Breast epithelium (tissue), 4 donors: Measurements from ENCODE around the gene CYTH2. TPM values are rescaled to one million over a fixed set of nuclear protein-coding genes. Genes with fewer than 3 reads are reported as not detected.

Experiments used
- DNase-seq, 2 donors: peaks; one replicate each; pipeline ENCODE4 v3.0.0-alpha.2; 2019; ENCODE audit warnings: low spot score in 2 of 2
- H3K27ac ChIP-seq, 2 donors: fragments of 200-600 bp; sonication (generic) in 1 of 2; one replicate each; pipeline ENCODE4 v1.5.1; 2016 to 2019; ENCODE audit warnings: mild to moderate bottlenecking in 1 of 2
- H3K27me3 ChIP-seq, 2 donors: fragments of 200-600 bp; sonication (generic) in 1 of 2; one replicate each; pipeline versions ENCODE4 v1.5.1 to v1.6.0; 2017 to 2019; ENCODE audit warnings: control low read depth in 1 of 2, mild to moderate bottlenecking in 1 of 2
- H3K36me3 ChIP-seq: fragments of 200-600 bp; one replicate; pipeline ENCODE4 v1.5.1; 2019
- H3K4me1 ChIP-seq, 2 donors: fragments of 200-600 bp; sonication (generic); one replicate each; pipeline ENCODE4 v1.5.1; 2016 to 2019; ENCODE audit warnings: control low read depth in 1 of 2
- H3K4me3 ChIP-seq, 3 donors: fragments of 200-600 bp; sonication (generic); 1 replicate in 2 of 3; 2 replicates in 1 of 3; pipeline ENCODE4 v1.5.1; 2016 to 2019; ENCODE audit warnings: mild to moderate bottlenecking in 3 of 3, moderate library complexity in 2 of 3
- H3K9me3 ChIP-seq, 2 donors: fragments of 200-600 bp; sonication (generic) in 1 of 2; one replicate each; pipeline ENCODE4 v1.5.1; 2016 to 2019; ENCODE audit warnings: control low read depth in 1 of 2
- POLR2A ChIP-seq: fragments of 450-650 bp; IDR thresholded peaks from one replicate; pipeline ENCODE4 v1.6.1; 2016; ENCODE audit warnings: antibody characterized with exemption, mild to moderate bottlenecking, moderate library complexity
- POLR2AphosphoS5 ChIP-seq, 3 donors: sonication (generic); formaldehyde crosslinking; IDR thresholded peaks; one replicate each; pipeline ENCODE4 v1.6.1; 2017; ENCODE audit warnings: antibody characterized with exemption in 3 of 3
- intact Hi-C: fragments of 100-400 bp; cut with DNase I; formaldehyde crosslinking; loops from one replicate; pipeline ENCODE4 v1.15.1; 2023; ENCODE audit warnings: low total_unique reads
- total RNA-seq, 3 donors: library from RNA; depleted of rRNA; stranded (reverse); fragments of >200 nt; gene quantifications; one replicate each; pipeline ENCODE4 v1.1.0, GENCODE V29; 2016
- TF ChIP-seq, protein P1 (sequence below), 3 donors: fragments of 450-650 bp; IDR thresholded peaks; one replicate each; pipeline ENCODE4 v1.5.1; 2016 to 2017; ENCODE audit warnings: antibody characterized with exemption in 3 of 3, mild to moderate bottlenecking in 3 of 3, moderate library complexity in 3 of 3

Gene CYTH2, protein sequence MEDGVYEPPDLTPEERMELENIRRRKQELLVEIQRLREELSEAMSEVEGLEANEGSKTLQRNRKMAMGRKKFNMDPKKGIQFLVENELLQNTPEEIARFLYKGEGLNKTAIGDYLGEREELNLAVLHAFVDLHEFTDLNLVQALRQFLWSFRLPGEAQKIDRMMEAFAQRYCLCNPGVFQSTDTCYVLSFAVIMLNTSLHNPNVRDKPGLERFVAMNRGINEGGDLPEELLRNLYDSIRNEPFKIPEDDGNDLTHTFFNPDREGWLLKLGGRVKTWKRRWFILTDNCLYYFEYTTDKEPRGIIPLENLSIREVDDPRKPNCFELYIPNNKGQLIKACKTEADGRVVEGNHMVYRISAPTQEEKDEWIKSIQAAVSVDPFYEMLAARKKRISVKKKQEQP
- total RNA-seq = 10 to 100 TPM; 42.2 to 74.7 (median 70.4) TPM

DNA sequence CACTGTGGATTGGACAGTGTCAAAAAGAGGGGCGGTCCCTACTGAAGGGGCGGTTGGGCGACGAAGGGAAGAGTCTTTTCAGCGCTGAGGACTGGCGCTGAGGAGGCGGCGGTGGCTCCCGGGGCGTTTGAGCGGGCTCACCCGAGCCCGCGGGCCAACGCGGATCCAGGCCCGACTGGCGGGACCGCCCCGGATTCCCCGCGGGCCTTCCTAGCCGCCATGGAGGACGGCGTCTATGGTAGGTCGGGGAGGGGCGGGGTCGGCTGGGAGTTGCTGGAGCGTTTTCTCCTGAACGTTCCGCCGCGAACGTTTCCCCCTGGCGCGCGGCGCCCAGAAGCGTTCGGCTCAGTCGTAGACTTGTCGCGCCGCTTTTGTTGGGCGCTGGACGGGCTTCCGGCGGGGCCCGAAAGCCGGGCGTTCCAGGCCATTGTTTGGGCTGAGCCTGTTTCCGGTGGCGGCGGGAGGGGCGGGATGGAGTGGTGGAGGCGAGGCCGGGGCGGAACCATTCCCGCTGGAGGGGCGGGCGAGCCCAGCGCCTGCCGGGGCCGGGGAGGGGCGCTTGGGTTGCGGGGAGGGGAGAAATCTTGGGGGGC is at the start of gene CYTH2:
Gene CYTH2 (plus strand): TSS at position 81 of the 593 bp plus-strand sequence. CDS start 139 bp downstream, at position 220.
- no peaks in the 10 kb centered on the region for H3K9me3 ChIP-seq
- TF ChIP-seq POLR2A (peak; percentile 92), POLR2AphosphoS5 (IDR thresholded peaks at IDR 0.05) (peak; percentile 76 to 92 (median 81))
- TF ChIP-seq, protein P1, sequence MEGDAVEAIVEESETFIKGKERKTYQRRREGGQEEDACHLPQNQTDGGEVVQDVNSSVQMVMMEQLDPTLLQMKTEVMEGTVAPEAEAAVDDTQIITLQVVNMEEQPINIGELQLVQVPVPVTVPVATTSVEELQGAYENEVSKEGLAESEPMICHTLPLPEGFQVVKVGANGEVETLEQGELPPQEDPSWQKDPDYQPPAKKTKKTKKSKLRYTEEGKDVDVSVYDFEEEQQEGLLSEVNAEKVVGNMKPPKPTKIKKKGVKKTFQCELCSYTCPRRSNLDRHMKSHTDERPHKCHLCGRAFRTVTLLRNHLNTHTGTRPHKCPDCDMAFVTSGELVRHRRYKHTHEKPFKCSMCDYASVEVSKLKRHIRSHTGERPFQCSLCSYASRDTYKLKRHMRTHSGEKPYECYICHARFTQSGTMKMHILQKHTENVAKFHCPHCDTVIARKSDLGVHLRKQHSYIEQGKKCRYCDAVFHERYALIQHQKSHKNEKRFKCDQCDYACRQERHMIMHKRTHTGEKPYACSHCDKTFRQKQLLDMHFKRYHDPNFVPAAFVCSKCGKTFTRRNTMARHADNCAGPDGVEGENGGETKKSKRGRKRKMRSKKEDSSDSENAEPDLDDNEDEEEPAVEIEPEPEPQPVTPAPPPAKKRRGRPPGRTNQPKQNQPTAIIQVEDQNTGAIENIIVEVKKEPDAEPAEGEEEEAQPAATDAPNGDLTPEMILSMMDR (IDR thresholded peaks at IDR 0.05) = peak in 1 of 3 donors; percentile 14
- intact Hi-C loops = no loop called here
- H3K36me3 ChIP-seq = no peaks in the 10 kb centered on the region
- H3K27me3 ChIP-seq = no peaks in the 10 kb centered on the region
- peak; percentile 78 to 88 for DNase-seq
- H3K4me1 ChIP-seq = peaks cover 4 to 31% of the 10 kb centered on the region in 2 donors
- H3K4me3 ChIP-seq = peak within 1 kb of the TSS; percentile 81 to 96 (median 84)
- peak within 1 kb of the TSS; percentile 97 to 98 for H3K27ac ChIP-seq

DNA sequence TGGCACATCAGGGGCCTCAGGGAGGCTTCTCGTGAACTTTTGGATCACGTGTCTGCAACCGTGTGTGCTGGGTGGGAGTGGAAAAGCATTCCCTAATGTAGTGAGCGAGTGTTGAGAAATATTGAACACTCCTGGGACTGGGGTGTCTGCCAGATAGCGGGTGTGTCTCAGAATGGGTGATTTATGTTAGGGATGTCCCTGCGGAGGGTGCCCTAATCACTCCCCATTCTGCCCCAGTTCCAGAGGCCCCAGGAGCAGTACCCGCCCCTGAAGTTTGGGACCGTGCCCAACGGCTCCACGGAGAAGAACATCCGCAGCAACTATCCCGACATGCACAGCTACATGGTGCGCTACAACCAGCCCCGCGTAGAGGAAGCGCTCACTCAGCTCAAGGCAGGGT is 47.6 kb upstream of the CYTH2 start:
- intact Hi-C loops = no loop called here
- TF ChIP-seq, protein P1 (IDR thresholded peaks at IDR 0.05) = no peak
- TF ChIP-seq POLR2AphosphoS5 (IDR thresholded peaks at IDR 0.05) = no peak
- no peak for TF ChIP-seq POLR2A
- no peaks in the 10 kb centered on the region for H3K27me3 ChIP-seq
- no peaks in the 10 kb centered on the region for H3K9me3 ChIP-seq
- no peaks in the 10 kb centered on the region for H3K4me1 ChIP-seq
- H3K27ac ChIP-seq = no peak overlapping the region
- H3K36me3 ChIP-seq = no peaks in the 10 kb centered on the region
- no peak overlapping the region for H3K4me3 ChIP-seq
- DNase-seq = no peak

DNA sequence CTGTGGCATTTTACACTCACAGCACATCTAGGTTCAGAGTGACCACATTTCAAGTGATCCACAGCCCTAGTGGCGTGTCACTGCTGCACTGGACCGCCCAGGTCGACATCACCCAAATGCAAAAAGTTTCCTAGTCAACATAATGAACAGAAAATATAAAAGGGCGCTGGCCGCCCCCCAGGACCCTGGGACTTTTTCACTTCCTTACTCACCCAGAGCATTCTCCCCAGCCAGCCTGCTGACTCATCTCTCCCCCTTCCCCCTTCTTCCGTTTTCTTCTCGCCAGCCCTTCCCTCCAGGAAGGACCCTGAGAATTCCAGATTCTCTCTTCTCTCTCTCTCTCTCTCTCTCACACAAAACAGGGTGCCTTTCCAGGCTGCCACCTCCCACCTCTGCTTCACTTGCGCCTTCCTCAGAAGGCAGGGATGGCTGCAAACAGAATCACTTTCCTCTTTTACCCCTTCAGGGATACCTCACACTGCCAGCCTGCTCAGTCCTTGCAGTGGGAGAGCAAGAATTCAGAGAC is 44.4 kb upstream of the CYTH2 start:
- Histone ChIP-seq H3K4me1 (no peaks in the 10 kb centered on the region), H3K36me3 (no peaks in the 10 kb centered on the region), H3K27ac (no peak overlapping the region), H3K9me3 (no peaks in the 10 kb centered on the region), H3K27me3 (no peaks in the 10 kb centered on the region), H3K4me3 (peak overlapping the region in 1 of 3 donors; percentile 5)
- DNase-seq = no peak
- TF ChIP-seq POLR2A (no peak), POLR2AphosphoS5 (IDR thresholded peaks at IDR 0.05) (no peak)
- TF ChIP-seq, protein P1 (IDR thresholded peaks at IDR 0.05) = no peak
- intact Hi-C loops = no loop called here

DNA sequence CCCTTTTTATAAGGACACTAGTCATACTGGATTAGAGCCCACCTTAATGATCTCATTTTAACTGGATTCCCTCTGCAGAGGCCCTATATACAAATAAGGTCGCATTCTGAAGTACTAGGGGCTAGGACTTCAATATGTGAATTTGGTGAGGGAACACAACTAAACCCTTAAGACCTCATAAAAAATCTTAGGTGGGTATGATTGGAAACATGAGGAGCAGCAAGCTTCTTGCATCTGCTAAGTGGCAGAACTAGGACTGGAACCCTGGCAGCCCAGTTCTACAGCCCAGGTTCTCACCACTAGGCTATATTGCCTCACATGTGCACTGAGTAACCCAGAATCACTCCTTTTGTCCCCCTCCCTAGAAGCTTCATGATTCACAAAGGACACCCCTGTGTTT is 40.5 kb upstream of the CYTH2 start:
- intact Hi-C loops = no loop called here
- Histone ChIP-seq H3K9me3 (no peaks in the 10 kb centered on the region), H3K27me3 (no peaks in the 10 kb centered on the region), H3K27ac (no peak overlapping the region), H3K4me1 (no peaks in the 10 kb centered on the region), H3K36me3 (no peaks in the 10 kb centered on the region), H3K4me3 (no peak overlapping the region)
- no peak for DNase-seq
- TF ChIP-seq, protein P1 (IDR thresholded peaks at IDR 0.05) = no peak
- TF ChIP-seq POLR2A = no peak
- TF ChIP-seq POLR2AphosphoS5 (IDR thresholded peaks at IDR 0.05) = no peak

DNA sequence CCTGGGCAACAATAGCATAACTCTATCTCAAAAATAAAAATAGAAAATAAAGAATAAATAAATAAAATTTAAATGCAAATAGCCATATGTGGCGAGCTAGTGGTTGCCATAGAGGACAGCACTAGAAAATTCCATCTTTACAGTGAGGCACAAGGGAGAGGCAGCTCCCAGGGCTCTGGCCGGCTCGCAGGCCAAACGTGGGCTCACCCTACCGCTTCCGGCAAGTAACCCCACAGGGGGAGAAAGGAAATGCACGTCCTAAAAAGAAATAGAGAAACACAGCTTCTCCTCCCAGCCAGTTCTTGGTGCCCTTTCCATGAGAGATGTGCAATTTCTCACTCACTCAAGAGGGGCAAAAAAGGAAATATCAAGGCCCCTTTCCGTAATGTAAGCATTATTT is 35.8 kb upstream of the CYTH2 start:
- no peak for DNase-seq
- no peaks in the 10 kb centered on the region for H3K27me3 ChIP-seq
- no peaks in the 10 kb centered on the region for H3K9me3 ChIP-seq
- H3K27ac ChIP-seq = no peak overlapping the region
- intact Hi-C loops = no loop called here
- no peaks in the 10 kb centered on the region for H3K4me1 ChIP-seq
- no peak overlapping the region for H3K4me3 ChIP-seq
- H3K36me3 ChIP-seq = no peaks in the 10 kb centered on the region
- TF ChIP-seq, protein P1 (IDR thresholded peaks at IDR 0.05) = no peak
- TF ChIP-seq POLR2A (no peak), POLR2AphosphoS5 (IDR thresholded peaks at IDR 0.05) (no peak)
